ENCODE measurements around the gene CFD. TPM values are rescaled to one million over a fixed set of nuclear protein-coding genes. Genes with fewer than 3 reads are reported as not detected.
"Not testable (repeated sequence)": the region's sequence is repeated elsewhere in the genome, so short reads cannot be mapped to it uniquely, and the experiment has no call there.

Gene CFD
- total and polyA plus RNA-seq, 12 donors: 21.1 to 583 (median 98.6) TPM

GRCh38 chr19:814152-815078 lies 45.0 kb upstream of the CFD start:
- intact Hi-C loops (cut with DNase I): no loop called here
- H3K9me3 ChIP-seq: no peaks in the 10 kb centered on the region
- no peaks in the 10 kb centered on the region for H3K27me3 ChIP-seq
- no peaks in the 10 kb centered on the region for H3K4me1 ChIP-seq
- TF ChIP-seq CTCF (IDR thresholded peaks at IDR 0.05): no peak
- no peak overlapping the region for H3K27ac ChIP-seq
- 83 to 90% methylated on average over 49 of the region's 49 CpGs for WGBS, 2 donors
- H3K36me3 ChIP-seq: peaks cover 9 to 38% (median 28%) of the 10 kb centered on the region in 9 donors
- ATAC-seq (peak in 3 of 8 donors; percentile 7 to 33 (median 10)), DNase-seq (peak in 1 of 2 donors; percentile 8)
- no peak overlapping the region for H3K4me3 ChIP-seq

DNA sequence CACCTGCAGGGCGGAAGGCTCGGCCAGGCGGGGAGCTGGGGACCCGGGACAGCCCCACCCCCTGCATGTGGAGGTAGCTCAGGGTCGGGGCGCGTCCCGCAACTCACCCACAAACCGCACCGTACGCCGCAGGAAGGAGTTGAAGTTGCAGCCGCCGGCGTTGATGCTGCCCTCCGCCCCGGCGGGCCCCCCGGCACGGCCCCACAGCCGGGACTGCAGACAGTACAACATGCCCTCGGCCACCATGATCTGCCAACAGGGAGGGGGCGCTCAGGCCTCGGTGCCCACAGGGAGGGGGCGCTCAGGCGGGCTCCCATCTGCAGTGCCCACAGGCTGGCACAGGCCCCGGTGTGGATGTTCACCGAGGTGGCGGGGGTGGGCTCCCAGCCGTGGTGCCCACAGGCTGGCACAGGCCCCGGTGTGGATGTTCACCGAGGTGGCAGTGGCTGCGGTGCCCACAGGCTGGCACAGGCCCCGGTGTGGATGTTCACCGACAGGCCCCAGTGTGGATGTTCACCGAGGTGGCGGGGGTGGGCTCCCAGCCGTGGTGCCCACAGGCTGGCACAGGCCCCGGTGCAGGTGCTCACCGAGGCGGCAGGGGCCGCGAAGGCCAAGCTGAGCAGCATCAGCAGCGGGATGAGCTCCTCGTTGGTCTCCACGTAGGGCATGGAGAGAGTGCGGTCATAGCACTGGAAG lies 44.2 kb upstream of the CFD start:
- no peak for TF ChIP-seq CTCF (IDR thresholded peaks at IDR 0.05)
- H3K27me3 ChIP-seq: no peaks in the 10 kb centered on the region
- no peaks in the 10 kb centered on the region for H3K9me3 ChIP-seq
- DNase-seq: no peak
- no peaks in the 10 kb centered on the region for H3K4me1 ChIP-seq
- intact Hi-C loops (cut with DNase I): no loop called here
- no peak overlapping the region for H3K4me3 ChIP-seq
- H3K36me3 ChIP-seq: peaks cover 9 to 30% (median 20%) of the 10 kb centered on the region in 9 donors
- H3K27ac ChIP-seq: no peak overlapping the region
- WGBS, 2 donors: 94 to 95% methylated on average over 44 to 47 of the region's 47 CpGs
- peak in 2 of 8 donors; percentile 7 to 42 for ATAC-seq

- Histone ChIP-seq H3K27me3 (peaks cover 0 to 3% (median 0%) of the 10 kb centered on the region in 7 donors), H3K4me3 (no peak overlapping the region), H3K36me3 (peaks cover 3 to 23% (median 13%) of the 10 kb centered on the region in 9 donors), H3K27ac (no peak overlapping the region), H3K4me1 (no peaks in the 10 kb centered on the region), H3K9me3 (no peaks in the 10 kb centered on the region)
- 94 to 98% methylated on average over 11 to 13 of the region's 13 CpGs for WGBS, 2 donors
- ATAC-seq (no peak), DNase-seq (no peak)
- no peak for TF ChIP-seq CTCF (IDR thresholded peaks at IDR 0.05)
- intact Hi-C loops (cut with DNase I): no loop called here
Measured at GRCh38 chr19:815775-816499, 43.5 kb upstream of the CFD start.

- WGBS, 2 donors: 96 to 98% methylated on average over 2 of the region's 2 CpGs
Measured at GRCh38 chr19:816500-816857, 43.0 kb upstream of the CFD start.

DNA sequence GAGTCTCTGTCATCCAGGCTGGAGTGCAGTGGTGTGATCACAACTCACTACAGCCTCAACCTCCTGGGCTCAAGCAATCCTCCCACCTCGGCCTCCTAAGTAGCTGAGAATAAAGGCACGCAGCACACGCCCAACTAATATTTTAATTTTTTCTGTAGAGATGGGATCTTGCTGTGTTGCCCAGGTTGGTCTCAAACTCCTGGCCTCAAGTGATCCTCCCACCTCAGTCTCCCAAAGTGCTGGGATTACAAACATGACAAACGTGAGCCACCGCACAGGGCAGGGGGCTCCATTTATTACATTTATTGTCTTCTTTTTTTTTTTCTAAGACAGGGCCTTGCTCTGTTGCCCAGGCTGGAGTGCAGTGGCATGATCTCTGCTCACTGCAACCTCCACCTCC lies 39.3 kb upstream of the CFD start:
- DNase-seq; H3K27ac ChIP-seq; H3K9me3 ChIP-seq; ATAC-seq; H3K36me3 ChIP-seq; intact Hi-C loops (cut with DNase I); H3K4me3 ChIP-seq: not testable (repeated sequence)
- Histone ChIP-seq H3K4me1 (peaks cover 0 to 18% (median 12%) of the 10 kb centered on the region in 9 donors), H3K27me3 (peaks cover 18 to 35% (median 29%) of the 10 kb centered on the region in 7 donors)
- WGBS, 2 donors: 88 to 97% methylated on average over 5 of the region's 5 CpGs

More at GRCh38 chr19:816500-816857, 43.0 kb upstream of the CFD start:
- H3K27me3 ChIP-seq: peaks cover 2 to 8% (median 4%) of the 10 kb centered on the region in 7 donors
- intact Hi-C loops (cut with DNase I): no loop called here
- H3K27ac ChIP-seq: no peak overlapping the region
- ATAC-seq (no peak), DNase-seq (no peak)
- H3K4me1 ChIP-seq: peaks cover 0 to 3% (median 0%) of the 10 kb centered on the region in 9 donors
- no peak for TF ChIP-seq CTCF (IDR thresholded peaks at IDR 0.05)
- H3K36me3 ChIP-seq: peaks cover 0 to 18% (median 7%) of the 10 kb centered on the region in 9 donors
- H3K4me3 ChIP-seq: no peak overlapping the region
- no peaks in the 10 kb centered on the region for H3K9me3 ChIP-seq

Data from heart right ventricle (tissue), 16 donors.